Tibial nerve (tissue), 4 donors: Measurements from ENCODE around the gene NIF3L1. TPM values are rescaled to one million over a fixed set of nuclear protein-coding genes. Genes with fewer than 3 reads are reported as not detected.

Source experiments
- DNase-seq, 2 donors: peaks; one replicate each; pipeline ENCODE4 v3.0.0-alpha.2; 2019; ENCODE audit warnings: low spot score in 2 of 2
- H3K27ac ChIP-seq, 4 donors: fragments of 200-600 bp; sonication (generic) in 3 of 4; one replicate each; pipeline ENCODE4 v1.5.1; 2017 to 2019; ENCODE audit warnings: mild to moderate bottlenecking in 1 of 4
- H3K27me3 ChIP-seq, 2 donors: fragments of 200-600 bp; sonication (generic) in 1 of 2; one replicate each; pipeline versions ENCODE4 v1.5.1 to v1.6.0; 2017 to 2019
- H3K36me3 ChIP-seq, 3 donors: fragments of 200-600 bp; sonication (generic); one replicate each; pipeline ENCODE4 v1.5.1; 2018 to 2019
- H3K4me1 ChIP-seq, 4 donors: fragments of 200-600 bp; sonication (generic) in 3 of 4; one replicate each; pipeline ENCODE4 v1.5.1; 2017 to 2019
- H3K4me3 ChIP-seq, 4 donors: fragments of 200-600 bp; sonication (generic) in 3 of 4; one replicate each; pipeline ENCODE4 v1.5.1; 2017 to 2019; ENCODE audit warnings: mild to moderate bottlenecking in 1 of 4, moderate library complexity in 1 of 4
- H3K9me3 ChIP-seq, 4 donors: fragments of 200-600 bp; sonication (generic) in 3 of 4; one replicate each; pipeline ENCODE4 v1.5.1; 2017 to 2019
- EP300 ChIP-seq, 2 donors: sonication (generic); formaldehyde crosslinking; IDR thresholded peaks; one replicate each; pipeline ENCODE4 v1.6.1; 2017; ENCODE audit warnings: antibody characterized with exemption in 2 of 2, mild to moderate bottlenecking in 1 of 2
- POLR2A ChIP-seq, 2 donors: fragments of 450-650 bp; IDR thresholded peaks; one replicate each; pipeline ENCODE4 v1.6.1; 2017; ENCODE audit warnings: antibody characterized with exemption in 2 of 2, mild to moderate bottlenecking in 2 of 2, moderate library complexity in 2 of 2
- WGBS, 2 donors: methylation state at CpG; one replicate each; pipeline ENCODE4 v1.1.5; 2018; 5-methylcytosine and 5-hydroxymethylcytosine counted together
- total RNA-seq, 4 donors: library from RNA; depleted of rRNA; stranded (reverse); fragments of >200 nt; gene quantifications; one replicate each; pipeline ENCODE4 v1.1.0, GENCODE V29; 2016
- TF ChIP-seq, protein P1 (sequence below), 5 experiments: fragments of 200-600 bp in 3 of 5; fragments of 450-650 bp in 2 of 5; sonication (generic) in 3 of 5; IDR thresholded peaks; one replicate each; pipeline ENCODE4 v1.5.1; 2016 to 2019; ENCODE audit warnings: antibody characterized with exemption in 5 of 5, mild to moderate bottlenecking in 3 of 5, moderate library complexity in 2 of 5

Gene NIF3L1
- total RNA-seq, 4 donors from 2014 or later = 17.5 to 38.5 (median 21.5) TPM

DNA sequence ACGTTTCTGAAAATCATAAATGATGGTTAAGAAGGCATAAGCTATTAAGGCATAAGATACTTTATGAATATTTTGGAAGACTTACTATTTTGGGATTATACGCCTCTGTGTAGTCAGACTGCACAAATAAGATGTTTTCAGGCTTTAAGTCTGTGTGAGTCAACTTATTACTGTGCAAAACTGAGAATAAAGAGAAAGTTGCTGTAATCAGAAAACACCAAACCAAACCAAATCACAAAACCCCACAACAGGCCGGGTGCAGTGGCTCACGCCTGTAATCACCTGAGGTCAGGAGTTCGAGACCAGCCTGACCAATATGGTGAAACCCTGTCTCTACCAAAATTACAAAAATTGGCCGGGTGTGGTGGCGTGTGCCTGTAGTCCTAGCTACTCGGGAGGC is 32.4 kb upstream of the NIF3L1 start:
- Histone ChIP-seq H3K9me3 (no peaks in the 10 kb centered on the region), H3K36me3 (peaks cover 10 to 79% (median 59%) of the 10 kb centered on the region in 3 donors), H3K4me1 (peaks cover 0 to 63% (median 23%) of the 10 kb centered on the region in 4 donors), H3K27ac (no peak overlapping the region), H3K27me3 (no peaks in the 10 kb centered on the region), H3K4me3 (no peak overlapping the region)
- DNase-seq = no peak
- 81 to 88% methylated on average over 8 of the region's 8 CpGs for WGBS, 2 donors
- TF ChIP-seq EP300 (IDR thresholded peaks at IDR 0.05) (no peak), POLR2A (IDR thresholded peaks at IDR 0.05) (no peak)
- TF ChIP-seq, protein P1, sequence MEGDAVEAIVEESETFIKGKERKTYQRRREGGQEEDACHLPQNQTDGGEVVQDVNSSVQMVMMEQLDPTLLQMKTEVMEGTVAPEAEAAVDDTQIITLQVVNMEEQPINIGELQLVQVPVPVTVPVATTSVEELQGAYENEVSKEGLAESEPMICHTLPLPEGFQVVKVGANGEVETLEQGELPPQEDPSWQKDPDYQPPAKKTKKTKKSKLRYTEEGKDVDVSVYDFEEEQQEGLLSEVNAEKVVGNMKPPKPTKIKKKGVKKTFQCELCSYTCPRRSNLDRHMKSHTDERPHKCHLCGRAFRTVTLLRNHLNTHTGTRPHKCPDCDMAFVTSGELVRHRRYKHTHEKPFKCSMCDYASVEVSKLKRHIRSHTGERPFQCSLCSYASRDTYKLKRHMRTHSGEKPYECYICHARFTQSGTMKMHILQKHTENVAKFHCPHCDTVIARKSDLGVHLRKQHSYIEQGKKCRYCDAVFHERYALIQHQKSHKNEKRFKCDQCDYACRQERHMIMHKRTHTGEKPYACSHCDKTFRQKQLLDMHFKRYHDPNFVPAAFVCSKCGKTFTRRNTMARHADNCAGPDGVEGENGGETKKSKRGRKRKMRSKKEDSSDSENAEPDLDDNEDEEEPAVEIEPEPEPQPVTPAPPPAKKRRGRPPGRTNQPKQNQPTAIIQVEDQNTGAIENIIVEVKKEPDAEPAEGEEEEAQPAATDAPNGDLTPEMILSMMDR (IDR thresholded peaks at IDR 0.05) = no peak

DNA sequence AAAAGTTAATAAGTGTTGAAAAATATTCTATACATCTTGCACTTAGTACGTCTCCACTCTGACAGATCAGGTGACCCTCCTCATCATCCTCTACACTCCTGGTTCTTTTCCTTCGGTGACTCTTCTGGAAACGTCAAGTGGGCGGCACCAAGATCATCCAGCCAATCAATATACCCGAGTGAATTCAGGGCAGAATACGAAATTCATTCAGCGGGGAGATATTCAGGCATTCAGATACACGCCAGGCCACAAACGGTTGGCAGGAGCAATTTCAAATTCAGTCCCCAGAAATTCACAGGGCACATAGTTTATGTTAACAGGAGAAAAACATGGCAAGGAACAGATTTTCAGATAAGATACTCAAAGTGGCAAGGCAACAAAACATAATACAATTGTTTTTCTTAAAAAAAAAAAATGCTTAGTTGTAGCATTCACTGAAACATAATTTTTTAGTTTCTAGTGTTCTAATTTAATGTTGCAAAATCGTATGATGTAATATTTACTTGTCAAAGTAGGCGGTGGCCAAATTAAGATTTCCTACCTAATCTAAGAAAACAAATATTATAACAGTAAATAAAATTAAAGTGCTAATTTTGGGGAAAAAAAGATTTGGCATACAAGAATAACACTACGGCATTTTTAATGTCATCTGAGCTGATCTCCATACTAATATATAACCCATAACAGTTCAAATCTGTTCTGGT is 28.9 kb upstream of the NIF3L1 start:
- DNase-seq = peak in 1 of 2 donors; percentile 57
- 15 to 22% methylated on average over 12 of the region's 12 CpGs for WGBS, 2 donors
- TF ChIP-seq EP300 (IDR thresholded peaks at IDR 0.05) (peak in 1 of 2 donors; percentile 63), POLR2A (IDR thresholded peaks at IDR 0.05) (peak in 1 of 2 donors; percentile 24)
- TF ChIP-seq, protein P1 (IDR thresholded peaks at IDR 0.05) = no peak
- Histone ChIP-seq H3K9me3 (no peaks in the 10 kb centered on the region), H3K36me3 (peaks cover 4 to 44% (median 28%) of the 10 kb centered on the region in 3 donors), H3K27me3 (no peaks in the 10 kb centered on the region), H3K4me3 (peak overlapping the region in 3 of 4 donors; percentile 10 to 94 (median 20)), H3K4me1 (peaks cover 0 to 69% (median 26%) of the 10 kb centered on the region in 4 donors), H3K27ac (peak overlapping the region; percentile 35 to 100 (median 77))

DNA sequence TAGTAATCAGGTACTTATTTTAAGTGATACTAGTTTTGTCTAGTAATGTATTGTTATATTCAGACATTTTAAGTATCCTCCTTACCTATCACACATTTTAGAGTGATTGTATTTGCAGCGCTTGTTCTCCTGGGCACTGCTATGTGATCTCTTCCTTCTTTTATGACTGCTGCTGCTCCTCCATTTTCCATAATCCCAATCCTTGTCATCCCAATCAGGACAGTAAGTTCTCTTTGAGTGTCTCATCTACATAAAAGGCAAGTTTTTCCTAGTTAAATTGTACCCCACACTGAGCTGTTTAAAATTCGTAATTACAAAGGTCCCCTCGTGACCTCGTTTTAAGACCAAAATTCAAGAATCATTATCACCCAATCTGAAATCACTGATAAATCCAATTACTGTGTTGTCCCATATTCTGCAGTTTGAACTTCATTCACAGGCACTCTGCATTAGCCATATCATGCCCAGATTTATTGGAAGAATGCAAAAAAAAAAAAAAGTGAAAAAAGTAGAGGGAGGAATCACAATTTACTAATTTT is 27.5 kb upstream of the NIF3L1 start:
- peaks cover 4 to 30% (median 15%) of the 10 kb centered on the region in 3 donors for H3K36me3 ChIP-seq
- H3K27ac ChIP-seq = peak overlapping the region; percentile 100
- H3K9me3 ChIP-seq = no peaks in the 10 kb centered on the region
- no peaks in the 10 kb centered on the region for H3K27me3 ChIP-seq
- 9% methylated on average over 4 of the region's 4 CpGs for WGBS, 2 donors
- H3K4me3 ChIP-seq = peak overlapping the region; percentile 84 to 98 (median 92)
- TF ChIP-seq EP300 (IDR thresholded peaks at IDR 0.05) (no peak), POLR2A (IDR thresholded peaks at IDR 0.05) (no peak)
- TF ChIP-seq, protein P1 (IDR thresholded peaks at IDR 0.05) = no peak
- no peak for DNase-seq
- peaks cover 0 to 62% (median 26%) of the 10 kb centered on the region in 4 donors for H3K4me1 ChIP-seq

DNA sequence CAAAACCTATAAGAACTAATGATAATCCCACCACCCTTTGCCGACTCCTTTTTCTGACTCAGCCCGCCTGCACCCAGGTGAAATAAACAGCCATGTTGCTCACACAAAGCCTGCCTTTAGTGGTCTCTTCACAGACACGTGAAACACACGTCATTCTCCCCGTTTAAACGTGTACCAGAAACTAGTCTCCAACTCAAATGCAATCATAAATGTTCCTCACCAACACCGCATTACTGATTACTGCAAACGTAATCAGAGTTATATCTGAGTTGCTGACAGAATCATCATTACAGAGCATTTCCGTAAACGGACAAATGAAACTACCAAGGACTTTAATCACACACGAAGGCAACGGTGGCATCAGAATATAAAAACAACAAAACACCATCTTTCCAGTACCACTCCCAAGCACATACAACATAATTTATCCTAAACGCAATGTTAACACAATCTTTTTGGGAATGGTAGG is 26.6 kb upstream of the NIF3L1 start:
- Histone ChIP-seq H3K27ac (peak overlapping the region; percentile 100), H3K9me3 (no peaks in the 10 kb centered on the region), H3K4me3 (peak overlapping the region; percentile 84 to 98 (median 92)), H3K36me3 (peaks cover 0 to 21% (median 6%) of the 10 kb centered on the region in 3 donors), H3K4me1 (peaks cover 0 to 63% (median 26%) of the 10 kb centered on the region in 4 donors), H3K27me3 (no peaks in the 10 kb centered on the region)
- TF ChIP-seq, protein P1 (IDR thresholded peaks at IDR 0.05) = no peak
- peak; percentile 31 to 68 for TF ChIP-seq POLR2A (IDR thresholded peaks at IDR 0.05)
- peak in 1 of 2 donors; percentile 95 for TF ChIP-seq EP300 (IDR thresholded peaks at IDR 0.05)
- WGBS, 2 donors = 0 to 2% methylated on average over 13 of the region's 13 CpGs
- DNase-seq = peak in 1 of 2 donors; percentile 74

DNA sequence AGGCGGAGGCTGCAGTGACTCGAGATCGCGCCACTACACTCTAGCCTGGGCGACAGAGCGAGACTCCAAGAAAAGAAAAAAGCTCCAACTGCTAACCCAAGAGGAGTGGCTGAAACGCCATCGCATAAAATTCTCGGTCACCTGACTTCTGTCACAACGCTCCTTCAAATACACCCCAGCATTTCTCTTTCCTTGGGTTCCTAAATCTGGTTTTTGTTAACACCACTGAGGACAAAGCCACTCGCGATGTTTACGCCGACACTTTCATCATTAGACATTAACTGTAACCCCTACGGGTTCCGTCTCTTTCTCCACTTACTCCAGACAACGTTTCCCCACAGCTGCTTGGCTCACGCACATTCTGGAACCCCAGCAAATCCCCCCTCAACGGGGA is 25.4 kb upstream of the NIF3L1 start:
- Histone ChIP-seq H3K27ac (peak overlapping the region; percentile 100), H3K4me1 (peaks cover 0 to 51% (median 18%) of the 10 kb centered on the region in 4 donors), H3K9me3 (no peaks in the 10 kb centered on the region), H3K36me3 (peaks cover 0 to 9% (median 0%) of the 10 kb centered on the region in 3 donors), H3K27me3 (no peaks in the 10 kb centered on the region), H3K4me3 (peak overlapping the region; percentile 84 to 98 (median 92))
- DNase-seq = no peak
- TF ChIP-seq, protein P1 (IDR thresholded peaks at IDR 0.05) = no peak
- TF ChIP-seq POLR2A (IDR thresholded peaks at IDR 0.05) (peak in 1 of 2 donors; percentile 8), EP300 (IDR thresholded peaks at IDR 0.05) (no peak)
- WGBS, 2 donors = 1% methylated on average over 19 of the region's 19 CpGs
